B cell (primary cell): ENCODE measurements around the gene YJEFN3. TPM values are rescaled to one million over a fixed set of nuclear protein-coding genes. Genes with fewer than 3 reads are reported as not detected.
A peak's percentile ranks its signal among the peaks of the same experiment; 100 is the strongest.

Experiments used
- ATAC-seq: fragments of 200-7000 bp; cut with Tn5 transposase; one replicate; pipeline ENCODE4 v1.10.0; 2021; ENCODE audit warnings: low read depth, mild to moderate bottlenecking, moderate number of reproducible peaks, moderate library complexity
- CTCF ChIA-PET: fragments of 350-600 bp; sonication (Branson Sonifier 250); formaldehyde crosslinking; loops from one replicate; lab custom pipeline; 2021; ENCODE audit warnings: antibody characterized with exemption, inconsistent platforms; lab: Charles Lee
- POLR2A ChIA-PET: fragments of 350-600 bp; sonication (Branson Sonifier 250); formaldehyde crosslinking; loops from one replicate; lab custom pipeline; 2021; ENCODE audit warnings: antibody characterized with exemption; lab: Charles Lee
- DNase-seq: peaks from one replicate; pipeline ENCODE4 v3.0.0; 2013
- H2AFZ ChIP-seq: 2 replicates; pipeline ENCODE4 v1.6.1; 2012; ENCODE audit warnings: mild to moderate bottlenecking, low read depth, low read length; ENCODE audit not compliant: insufficient read depth, poor library complexity, severe bottlenecking
- H3K27ac ChIP-seq, 2 donors: 1 replicate in 1 of 2; 2 replicates in 1 of 2; pipeline ENCODE4 v1.5.1; 2012 to 2013; ENCODE audit warnings: low read length in 2 of 2, mild to moderate bottlenecking in 2 of 2, moderate library complexity in 1 of 2
- H3K27me3 ChIP-seq, 4 experiments: fragments of 200-600 bp in 1 of 4; sonication (generic) in 1 of 4; replicated peaks in 1 of 4; 1 replicate in 2 of 4; 2 replicates in 2 of 4; pipeline versions ENCODE4 v1.6.1 to v1.7.0; 2013 to 2016; ENCODE audit warnings: low read length in 3 of 4, mild to moderate bottlenecking in 2 of 4, mixed read lengths in 1 of 4, moderate library complexity in 1 of 4; ENCODE audit not compliant: insufficient read depth in 4 of 4, control insufficient read depth in 3 of 4; ENCODE audit errors: control extremely low read depth in 1 of 4
- H3K36me3 ChIP-seq, 2 experiments: replicated peaks in 1 of 2; 1 replicate in 1 of 2; 2 replicates in 1 of 2; pipeline versions ENCODE4 v1.6.1 to v1.7.1; 2013; ENCODE audit warnings: low read length in 1 of 2; ENCODE audit not compliant: insufficient read depth in 2 of 2, control insufficient read depth in 1 of 2; ENCODE audit errors: control extremely low read depth in 1 of 2, extremely low read depth in 1 of 2
- H3K4me1 ChIP-seq, 2 donors: fragments of 200-600 bp in 1 of 2; sonication (generic) in 1 of 2; 1 replicate in 1 of 2; 2 replicates in 1 of 2; pipeline versions ENCODE4 v1.5.1 to v1.6.1; 2013 to 2017; ENCODE audit warnings: low read length in 2 of 2; ENCODE audit not compliant: control insufficient read depth in 2 of 2, insufficient read depth in 2 of 2
- H3K4me2 ChIP-seq: replicated peaks from 2 replicates; pipeline ENCODE3; 2012; ENCODE audit warnings: mild to moderate bottlenecking, low read depth, low read length; ENCODE audit not compliant: poor library complexity, severe bottlenecking
- H3K4me3 ChIP-seq, 5 experiments: fragments of 200-600 bp in 1 of 5; sonication (generic) in 1 of 5; 1 replicate in 3 of 5; 2 replicates in 2 of 5; pipeline versions ENCODE4 v1.5.1 to v1.7.0; 2011 to 2016; ENCODE audit warnings: low read length in 4 of 5, mild to moderate bottlenecking in 4 of 5, low read depth in 2 of 5, control low read depth in 1 of 5, moderate library complexity in 1 of 5; ENCODE audit not compliant: insufficient read depth in 1 of 5; ENCODE audit errors: control extremely low read depth in 1 of 5, extremely low read depth in 1 of 5
- H3K79me2 ChIP-seq: fragments of 200-600 bp; sonication (generic); one replicate; pipeline ENCODE4 v1.6.0; 2016; ENCODE audit warnings: low read length; ENCODE audit not compliant: control insufficient read depth, insufficient read depth
- H3K9ac ChIP-seq: fragments of 200-600 bp; sonication (generic); 2 replicates; pipeline ENCODE4 v1.6.1; 2017; ENCODE audit warnings: mild to moderate bottlenecking, low read length, moderate library complexity
- H3K9me3 ChIP-seq, 3 donors: one replicate each; pipeline versions ENCODE4 v1.6.1 to v1.7.1; 2013; ENCODE audit warnings: low read length in 2 of 3; ENCODE audit not compliant: control insufficient read depth in 2 of 3, insufficient read depth in 1 of 3; ENCODE audit errors: control extremely low read depth in 1 of 3
- H4K20me1 ChIP-seq: 2 replicates; pipeline ENCODE4 v1.6.0; 2012; ENCODE audit warnings: mild to moderate bottlenecking, low read length; ENCODE audit not compliant: insufficient read depth, control insufficient read depth, poor library complexity, severe bottlenecking
- H3K27ac Mint-ChIP-seq: one replicate; pipeline ENCODE4 v1.8.0; 2021; ENCODE audit warnings: mixed read lengths
- H3K27me3 Mint-ChIP-seq: one replicate; pipeline ENCODE4 v1.8.0; 2021; ENCODE audit warnings: mixed read lengths
- H3K4me1 Mint-ChIP-seq: one replicate; pipeline ENCODE4 v1.8.0; 2021; ENCODE audit warnings: mixed read lengths
- H3K4me3 Mint-ChIP-seq: one replicate; pipeline ENCODE4 v1.8.0; 2021; ENCODE audit warnings: mixed read lengths
- H3K9me3 Mint-ChIP-seq: one replicate; pipeline ENCODE4 v1.8.0; 2022; ENCODE audit warnings: mixed read lengths; ENCODE audit not compliant: insufficient read depth
- CTCF ChIP-seq: fragments of 200-600 bp; IDR thresholded peaks from one replicate; pipeline ENCODE4 v1.8.0; 2022; ENCODE audit warnings: antibody characterized with exemption, mild to moderate bottlenecking
- EZH2 ChIP-seq: IDR thresholded peaks from 2 replicates; pipeline ENCODE4 v1.6.1; 2012; ENCODE audit warnings: borderline replicate concordance, low read depth, mild to moderate bottlenecking, moderate library complexity, low read length; ENCODE audit not compliant: insufficient read depth, poor library complexity, severe bottlenecking
- WGBS: methylation state at CpG from one replicate; pipeline ENCODE4 v1.1.5; 2013; ENCODE audit warnings: missing lambda C conversion rate; ENCODE audit not compliant: insufficient coverage; 5-methylcytosine and 5-hydroxymethylcytosine counted together
- intact Hi-C: fragments of 100-400 bp; cut with micrococcal nuclease; formaldehyde crosslinking; loops from one replicate; pipeline ENCODE4 v1.10.0; 2022
- polyA plus RNA-seq: library from polyadenylated mRNA; depleted of rRNA; stranded (reverse); fragments of >200 nt; gene quantifications from 2 replicates; pipeline ENCODE4 v1.2.3, GENCODE V29; 2012
- total RNA-seq, 2 donors: library from RNA; stranded (reverse); fragments of 120-200 nt in 1 of 2; gene quantifications; 1 replicate in 1 of 2; 2 replicates in 1 of 2; pipeline versions ENCODE4 v1.2.3 to v1.2.4, GENCODE V29; 2013 to 2022

The YJEFN3 gene
- total and polyA plus RNA-seq, 2 donors (not counting 1 experiment from before 2014, with no cell fraction given), result 7.1 to 8.8 TPM

DNA sequence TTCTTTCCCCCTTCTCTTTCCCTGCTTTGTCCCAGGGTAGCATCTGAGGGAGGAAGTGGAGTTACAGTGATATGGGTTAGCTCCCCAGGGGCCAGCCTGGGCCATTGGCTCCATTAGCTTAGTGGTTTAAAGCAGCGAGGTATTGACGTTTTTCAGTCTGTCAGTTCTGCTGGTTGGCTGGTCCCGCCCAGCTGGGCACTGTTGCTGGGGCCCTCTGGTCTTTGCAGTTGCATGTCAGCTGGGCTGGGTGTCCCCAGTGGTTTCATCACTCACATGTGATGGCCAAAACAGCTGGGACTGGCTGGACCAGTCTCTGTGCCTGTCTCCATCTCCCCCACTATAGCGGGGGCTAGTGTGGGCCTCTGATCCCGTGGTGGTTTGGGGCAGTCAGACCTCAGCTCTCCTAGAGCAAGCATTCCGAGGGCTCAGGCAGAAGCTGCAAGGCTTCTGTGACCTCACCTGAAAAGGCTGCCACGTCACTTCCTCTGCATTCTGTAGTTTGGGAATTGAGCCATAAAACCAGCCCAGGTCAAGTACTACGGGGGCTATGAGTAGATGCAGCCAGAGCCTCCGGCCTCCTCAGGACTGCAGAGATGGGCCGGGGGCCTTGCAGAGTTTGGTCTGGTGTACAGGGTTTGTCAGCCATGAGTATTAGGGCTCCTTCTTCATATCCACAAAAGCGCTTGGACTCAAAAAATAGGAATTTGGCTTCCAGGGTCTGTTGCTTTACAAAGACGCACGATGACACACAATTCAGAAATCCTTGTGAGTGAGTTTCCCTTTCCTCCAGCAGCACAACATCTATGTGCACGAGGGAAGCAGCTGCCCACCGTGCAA is 43.3 kb upstream of the YJEFN3 start:
- H3K27ac Mint-ChIP-seq, result peak overlapping the region; percentile 89
- peak overlapping the region; percentile 63 for H3K4me3 Mint-ChIP-seq
- intact Hi-C loops, result loop anchor here (1.0 to 5.0 kb wide), 4 partner anchors 26 to 100 kb away; partner anchors contain the start of gene GATAD2A
- ATAC-seq (peak; percentile 79), DNase-seq (peak; percentile 55)
- H3K4me1 Mint-ChIP-seq, result peaks cover 60% of the 10 kb centered on the region
- Histone ChIP-seq H3K27ac (peak overlapping the region; percentile 44 to 62), H4K20me1 (no peaks in the 10 kb centered on the region), H3K4me3 (no peak overlapping the region), H3K27me3 (no peaks in the 10 kb centered on the region), H3K9ac (no peak overlapping the region), H3K36me3 (peaks cover 0 to 18% of the 10 kb centered on the region in 2 experiments), H3K9me3 (no peaks in the 10 kb centered on the region), H3K4me2 (peak overlapping the region; percentile 34), H3K4me1 (peaks cover 33 to 50% of the 10 kb centered on the region in 2 donors), H3K79me2 (peaks cover 69% of the 10 kb centered on the region), H2AFZ (no peak overlapping the region)
- ChIA-PET POLR2A (interaction anchor here (0.6 to 0.9 kb wide), 4 partner anchors 14 to 121 kb away, joined by 3 to 5 read pairs (median 4); no protein-coding TSS in a partner anchor), CTCF (interaction anchor here (0.6 to 9.6 kb wide), 7 partner anchors 13 to 142 kb away, joined by 3 to 301 read pairs (median 6); partner anchors contain the start of gene GATAD2A)
- WGBS, result 57% methylated on average over 8 of the region's 15 CpGs
- H3K9me3 Mint-ChIP-seq, result no peaks in the 10 kb centered on the region
- no peak for TF ChIP-seq EZH2
- TF ChIP-seq CTCF, result no peak
- H3K27me3 Mint-ChIP-seq, result no peaks in the 10 kb centered on the region

- H3K27me3 ChIP-seq, result no peaks in the 10 kb centered on the region
- DNase-seq (no peak), ATAC-seq (no peak)
- H4K20me1 ChIP-seq, result no peaks in the 10 kb centered on the region
- H3K9ac ChIP-seq, result no peak overlapping the region
- no peaks in the 10 kb centered on the region for H3K27me3 Mint-ChIP-seq
- no peaks in the 10 kb centered on the region for H3K9me3 Mint-ChIP-seq
- TF ChIP-seq CTCF, result no peak
- TF ChIP-seq EZH2, result no peak
- H3K27ac ChIP-seq, result no peak overlapping the region
- H3K4me3 Mint-ChIP-seq, result no peak overlapping the region
- no peak overlapping the region for H3K27ac Mint-ChIP-seq
- peaks cover 70% of the 10 kb centered on the region for H3K79me2 ChIP-seq
- 100% methylated on average over 2 of the region's 5 CpGs for WGBS
- H3K9me3 ChIP-seq, result no peaks in the 10 kb centered on the region
- ChIA-PET CTCF (interaction anchor here (3.5 to 9.6 kb wide), 2 partner anchors 81 to 120 kb away, joined by 13 to 301 read pairs; partner anchors contain the start of gene GATAD2A), POLR2A (interaction anchor here (0.6 to 0.9 kb wide), 2 partner anchors 103 to 121 kb away, joined by 3 to 4 read pairs; no protein-coding TSS in a partner anchor)
- H3K4me1 Mint-ChIP-seq, result peaks cover 63% of the 10 kb centered on the region
- intact Hi-C loops, result loop anchor here (1.0 to 5.0 kb wide), 4 partner anchors 27 to 101 kb away; partner anchors contain the start of gene GATAD2A
- H3K4me3 ChIP-seq, result no peak overlapping the region
- H2AFZ ChIP-seq, result no peak overlapping the region
- H3K4me2 ChIP-seq, result no peak overlapping the region
- peaks cover 37 to 53% of the 10 kb centered on the region in 2 donors for H3K4me1 ChIP-seq
- peaks cover 0 to 14% of the 10 kb centered on the region in 2 experiments for H3K36me3 ChIP-seq
Measured at GRCh38 chr19:19485998-19486290, 42.8 kb upstream of the YJEFN3 start.
